Right lobe of liver (tissue), 6 donors: ENCODE data around the gene SPRING1. TPM values are rescaled to one million over a fixed set of nuclear protein-coding genes. Genes with fewer than 3 reads are reported as not detected.

Experiments used
- ATAC-seq, 4 donors: fragments of 200-7000 bp; cut with Tn5 transposase; one replicate each; pipeline ENCODE4 v1.9.1; 2020; ENCODE audit warnings: mild to moderate bottlenecking in 4 of 4, moderate library complexity in 4 of 4
- DNase-seq, 3 donors: peaks; one replicate each; pipeline ENCODE4 v3.0.0-alpha.2; 2020
- H3K27ac ChIP-seq, 3 donors: fragments of 200-600 bp; one replicate each; pipeline ENCODE4 v1.8.0; 2022
- H3K27me3 ChIP-seq, 2 donors: fragments of 200-600 bp; one replicate each; pipeline ENCODE4 v1.8.0; 2022
- H3K36me3 ChIP-seq, 4 donors: fragments of 200-600 bp; sonication (generic) in 1 of 4; one replicate each; pipeline versions ENCODE4 v1.5.1 to v1.8.0; 2017 to 2022; ENCODE audit warnings: control low read depth in 1 of 4
- H3K4me1 ChIP-seq, 4 donors: fragments of 200-600 bp; sonication (generic) in 1 of 4; one replicate each; pipeline versions ENCODE4 v1.5.1 to v1.8.0; 2017 to 2022; ENCODE audit warnings: control low read depth in 1 of 4
- H3K4me3 ChIP-seq, 3 donors: fragments of 200-600 bp; one replicate each; pipeline ENCODE4 v1.8.0; 2022
- H3K9me3 ChIP-seq, 4 donors: fragments of 200-600 bp; sonication (generic) in 1 of 4; one replicate each; pipeline versions ENCODE4 v1.5.1 to v1.8.0; 2017 to 2022; ENCODE audit warnings: control low read depth in 1 of 4
- POLR2A ChIP-seq: fragments of 450-650 bp; IDR thresholded peaks from one replicate; pipeline ENCODE4 v1.6.1; 2017; ENCODE audit warnings: antibody characterized with exemption, mild to moderate bottlenecking
- WGBS: methylation state at CpG from one replicate; pipeline ENCODE4 v1.1.6; 2018; ENCODE audit warnings: low coverage, low lambda C conversion rate; ENCODE audit not compliant: insufficient coverage; ENCODE audit errors: missing lambda C conversion rate; 5-methylcytosine and 5-hydroxymethylcytosine counted together
- intact Hi-C, 2 donors: fragments of 100-400 bp; cut with DNase I; formaldehyde crosslinking; loops; one replicate each; pipeline versions ENCODE4 v1.11.2 to v1.14.1; 2022
- total RNA-seq, 6 experiments: library from RNA; depleted of rRNA in 2 of 6; stranded (reverse); fragments of >200 nt in 2 of 6; fragmentation: NEBNext Ultra II Directional in 3 of 6; extraction: Animal tissue kit (Norgen Biotek cat#: 25700) in 3 of 6; gene quantifications; one replicate each; pipeline versions ENCODE4 v1.1.0 to v1.2.4, GENCODE V29; 2016 to 2023
- TF ChIP-seq, protein P1 (sequence below), 4 donors: fragments of 200-600 bp in 3 of 4; fragments of 450-650 bp in 1 of 4; IDR thresholded peaks; one replicate each; pipeline versions ENCODE4 v1.5.1 to v1.8.0; 2016 to 2022; ENCODE audit warnings: antibody characterized with exemption in 4 of 4, mild to moderate bottlenecking in 2 of 4
- donor health status: DM: no; HTN: yes; CAD: no.
- donor health status: DM: no; HTN: no; CAD: no.
- donor health status: DM: no; HTN: no; CAD: no.
- donor health status: DM: no; HTN: yes; CAD: no.
- donor health status: DM: no; HTN: yes; CAD: no.

The SPRING1 gene
- total RNA-seq, 6 experiments from 2014 or later: 4.9 to 18.7 (median 12.0) TPM

DNA sequence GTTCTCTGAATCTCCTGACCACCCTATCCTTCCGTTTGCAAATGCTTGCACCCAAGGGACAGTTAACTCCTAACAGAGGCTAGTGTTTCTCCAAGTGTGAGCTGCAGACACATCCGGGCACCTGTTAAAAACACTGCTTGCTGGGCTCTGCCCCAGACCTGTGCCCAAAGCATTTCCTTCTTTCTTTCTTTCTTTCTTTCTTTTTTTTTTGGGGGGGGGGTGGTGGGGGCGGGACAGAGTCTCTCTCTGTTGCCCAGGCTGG lies 42.5 kb downstream of the SPRING1 start:
- H3K27ac ChIP-seq: no peak overlapping the region
- peaks cover 0 to 28% (median 0%) of the 10 kb centered on the region in 4 donors for H3K4me1 ChIP-seq
- 13% methylated on average over 1 of the region's 3 CpGs for WGBS
- ATAC-seq (no peak), DNase-seq (no peak)
- no peaks in the 10 kb centered on the region for H3K27me3 ChIP-seq
- no peaks in the 10 kb centered on the region for H3K9me3 ChIP-seq
- H3K4me3 ChIP-seq: no peak overlapping the region
- intact Hi-C loops: no loop called here
- H3K36me3 ChIP-seq: no peaks in the 10 kb centered on the region
- TF ChIP-seq, protein P1, sequence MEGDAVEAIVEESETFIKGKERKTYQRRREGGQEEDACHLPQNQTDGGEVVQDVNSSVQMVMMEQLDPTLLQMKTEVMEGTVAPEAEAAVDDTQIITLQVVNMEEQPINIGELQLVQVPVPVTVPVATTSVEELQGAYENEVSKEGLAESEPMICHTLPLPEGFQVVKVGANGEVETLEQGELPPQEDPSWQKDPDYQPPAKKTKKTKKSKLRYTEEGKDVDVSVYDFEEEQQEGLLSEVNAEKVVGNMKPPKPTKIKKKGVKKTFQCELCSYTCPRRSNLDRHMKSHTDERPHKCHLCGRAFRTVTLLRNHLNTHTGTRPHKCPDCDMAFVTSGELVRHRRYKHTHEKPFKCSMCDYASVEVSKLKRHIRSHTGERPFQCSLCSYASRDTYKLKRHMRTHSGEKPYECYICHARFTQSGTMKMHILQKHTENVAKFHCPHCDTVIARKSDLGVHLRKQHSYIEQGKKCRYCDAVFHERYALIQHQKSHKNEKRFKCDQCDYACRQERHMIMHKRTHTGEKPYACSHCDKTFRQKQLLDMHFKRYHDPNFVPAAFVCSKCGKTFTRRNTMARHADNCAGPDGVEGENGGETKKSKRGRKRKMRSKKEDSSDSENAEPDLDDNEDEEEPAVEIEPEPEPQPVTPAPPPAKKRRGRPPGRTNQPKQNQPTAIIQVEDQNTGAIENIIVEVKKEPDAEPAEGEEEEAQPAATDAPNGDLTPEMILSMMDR (IDR thresholded peaks at IDR 0.05): no peak
- TF ChIP-seq POLR2A: no peak

DNA sequence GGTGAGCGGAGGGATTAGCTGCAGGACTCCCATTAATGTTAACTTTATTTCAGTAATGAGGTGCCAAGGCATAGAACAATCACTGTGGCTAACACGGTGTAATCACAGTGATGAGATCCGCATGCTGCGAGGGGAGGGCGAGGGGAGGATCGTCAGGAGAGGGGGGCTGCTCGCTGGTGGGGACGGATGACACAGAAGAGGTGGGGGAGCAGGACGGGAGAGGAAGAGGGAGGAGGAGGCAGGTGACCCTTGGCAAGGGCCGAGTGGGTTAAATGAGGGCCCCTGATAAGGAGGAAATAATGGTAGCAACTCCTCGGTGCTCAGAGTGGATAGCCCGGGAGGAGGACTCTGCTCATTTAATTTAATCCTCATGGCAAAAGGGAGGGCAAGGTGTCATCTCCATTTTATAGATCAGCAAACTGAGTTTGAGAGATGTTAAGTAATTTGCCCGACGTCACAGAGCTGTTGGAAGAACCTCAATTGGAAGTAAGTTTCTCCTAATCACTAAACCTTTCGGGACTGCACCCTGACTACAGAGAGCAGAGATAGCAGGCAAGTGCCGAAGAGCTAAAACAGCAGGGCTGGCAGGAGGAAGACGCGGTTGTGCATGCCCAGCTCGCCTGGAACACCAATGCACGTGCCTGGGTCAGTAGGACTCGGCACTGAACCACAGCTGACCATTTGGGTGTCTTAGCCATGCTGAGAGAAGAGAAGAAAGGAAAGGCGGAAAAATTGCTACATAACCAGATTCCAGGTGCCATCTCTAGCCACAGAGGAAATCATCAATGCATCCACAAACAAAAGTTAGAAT lies 43.0 kb downstream of the SPRING1 start:
- DNase-seq (no peak), ATAC-seq (peak in 2 of 4 donors; percentile 9)
- TF ChIP-seq, protein P1 (IDR thresholded peaks at IDR 0.05): no peak
- Histone ChIP-seq H3K4me3 (no peak overlapping the region), H3K27ac (no peak overlapping the region), H3K36me3 (no peaks in the 10 kb centered on the region), H3K27me3 (no peaks in the 10 kb centered on the region), H3K4me1 (peaks cover 0 to 28% (median 0%) of the 10 kb centered on the region in 4 donors), H3K9me3 (no peaks in the 10 kb centered on the region)
- intact Hi-C loops: no loop called here
- 70% methylated on average over 20 of the region's 22 CpGs for WGBS

GRCh38 chr12:116693286-116694227 lies 44.3 kb downstream of the SPRING1 start:
- no peak for TF ChIP-seq POLR2A
- TF ChIP-seq, protein P1 (IDR thresholded peaks at IDR 0.05): no peak
- Histone ChIP-seq H3K27ac (no peak overlapping the region), H3K9me3 (no peaks in the 10 kb centered on the region), H3K27me3 (no peaks in the 10 kb centered on the region), H3K4me3 (peak overlapping the region; percentile 15 to 42 (median 25)), H3K4me1 (peaks cover 0 to 24% (median 0%) of the 10 kb centered on the region in 4 donors), H3K36me3 (no peaks in the 10 kb centered on the region)
- peak; percentile 54 to 85 (median 75) for DNase-seq
- WGBS: 23% methylated on average over 13 of the region's 34 CpGs
- peak; percentile 75 to 87 (median 80) for ATAC-seq
- intact Hi-C loops: no loop called here

DNA sequence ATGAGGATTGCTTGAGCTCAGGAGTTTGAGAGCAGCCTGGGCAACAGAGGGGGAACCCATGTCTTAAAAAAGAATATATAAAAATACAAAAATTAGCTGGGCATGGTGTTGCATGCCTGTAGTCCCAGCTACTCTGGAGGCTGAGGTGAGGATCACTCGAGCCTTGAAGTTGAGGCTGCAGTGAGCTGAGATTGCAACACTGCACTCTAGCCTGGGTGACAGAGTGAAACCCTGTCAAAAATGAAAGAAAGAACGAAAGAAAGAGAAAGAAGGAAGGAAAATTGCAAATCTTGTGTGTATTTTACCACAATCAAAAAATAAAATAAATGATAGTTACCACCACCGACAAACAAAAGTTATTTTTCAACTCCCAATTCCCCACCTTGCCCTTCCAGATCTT lies 45.3 kb downstream of the SPRING1 start:
- DNase-seq (no peak), ATAC-seq (peak; percentile 39 to 63 (median 56))
- WGBS: 19% methylated on average over 3 of the region's 3 CpGs
- no peak for TF ChIP-seq POLR2A
- TF ChIP-seq, protein P1 (IDR thresholded peaks at IDR 0.05): no peak
- peaks cover 0 to 14% (median 0%) of the 10 kb centered on the region in 4 donors for H3K4me1 ChIP-seq
- intact Hi-C loops: no loop called here
- no peaks in the 10 kb centered on the region for H3K27me3 ChIP-seq
- peak overlapping the region in 1 of 3 donors; percentile 45 for H3K27ac ChIP-seq
- H3K36me3 ChIP-seq: no peaks in the 10 kb centered on the region
- H3K9me3 ChIP-seq: no peaks in the 10 kb centered on the region
- peak overlapping the region; percentile 15 to 42 (median 25) for H3K4me3 ChIP-seq
